HG02759 (cell line): ENCODE results near the gene DNAJC27.
A peak's percentile ranks its signal among the peaks of the same experiment; 100 is the strongest.

Source experiments
- ATAC-seq: cut with Tn5 transposase; IDR thresholded peaks from one replicate; pipeline ENCODE4 v1.9.1; 2021; ENCODE audit warnings: mild to moderate bottlenecking, moderate library complexity; ENCODE audit not compliant: unreplicated experiment

Gene DNAJC27

DNA sequence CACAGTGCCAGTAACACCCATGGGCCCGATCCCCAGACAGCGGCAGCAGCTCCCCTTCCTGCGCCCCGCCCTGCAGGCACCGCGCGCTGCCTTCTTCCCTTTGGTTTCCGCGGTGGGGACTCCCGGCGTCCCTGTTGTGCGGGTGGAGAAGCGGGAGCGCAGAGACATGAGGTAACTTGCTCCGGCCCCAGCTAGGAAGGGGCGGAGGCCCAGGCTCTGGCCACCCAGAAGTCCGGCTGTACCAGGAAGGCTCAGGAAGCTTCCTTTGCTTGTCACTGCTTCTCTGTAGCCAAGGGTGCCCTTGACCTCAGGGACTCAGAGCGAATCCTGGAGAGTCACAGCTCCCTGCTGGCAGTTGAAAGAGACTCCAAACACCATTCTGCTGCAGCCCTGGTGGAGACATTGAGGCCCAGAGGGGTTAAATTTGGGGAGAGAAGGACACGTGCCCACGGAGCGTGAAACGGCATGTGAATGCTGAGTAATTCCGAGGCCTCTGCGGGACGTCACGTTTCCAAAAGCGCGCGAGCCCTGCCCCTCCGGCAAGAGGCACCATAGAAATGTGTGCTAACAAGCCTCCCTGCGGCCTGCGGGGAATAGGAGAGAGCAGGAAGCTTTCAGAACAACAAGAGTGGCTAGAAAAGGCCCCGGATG, 45.0 kb downstream of the DNAJC27 start:
- no peak for ATAC-seq

DNA sequence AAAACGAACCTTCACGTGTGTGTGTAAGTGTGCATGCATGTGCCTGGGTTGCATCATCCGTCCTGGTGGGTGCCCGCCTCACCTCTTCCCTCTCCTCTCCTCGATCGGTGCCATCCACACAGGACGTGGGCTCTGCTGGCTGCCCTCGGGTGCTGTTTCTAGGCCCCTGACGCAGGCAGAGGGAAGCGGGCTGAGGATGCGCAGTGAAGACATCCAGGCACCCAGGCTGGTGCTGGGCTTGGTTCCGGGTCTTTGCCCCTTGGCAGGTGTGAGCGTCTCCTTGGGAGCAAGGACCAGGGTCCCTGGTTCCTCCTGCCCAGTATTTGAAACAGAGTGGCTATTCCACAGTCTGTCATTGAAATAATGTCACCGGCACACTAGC, 45.5 kb downstream of the DNAJC27 start:
- ATAC-seq, result no peak

DNA sequence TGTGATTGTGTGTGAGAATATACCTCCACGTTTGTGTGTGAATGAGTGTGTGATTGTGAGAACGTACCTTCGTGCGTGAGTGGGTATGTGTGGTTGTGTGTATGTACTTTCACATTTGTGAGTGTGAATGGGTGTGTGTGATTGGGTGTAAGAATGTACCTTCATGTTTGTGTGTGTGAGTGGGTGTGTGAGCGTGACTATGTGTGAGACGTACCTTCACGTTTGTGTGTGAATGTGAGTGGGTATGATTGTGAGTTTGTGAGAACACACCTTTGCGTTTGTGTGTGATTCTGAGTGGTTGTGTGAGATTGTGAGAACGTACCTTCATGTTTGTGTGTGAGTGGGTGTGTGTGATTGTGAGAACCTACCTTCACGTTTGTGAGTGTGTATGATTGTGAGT, 45.9 kb downstream of the DNAJC27 start:
- no peak for ATAC-seq

DNA sequence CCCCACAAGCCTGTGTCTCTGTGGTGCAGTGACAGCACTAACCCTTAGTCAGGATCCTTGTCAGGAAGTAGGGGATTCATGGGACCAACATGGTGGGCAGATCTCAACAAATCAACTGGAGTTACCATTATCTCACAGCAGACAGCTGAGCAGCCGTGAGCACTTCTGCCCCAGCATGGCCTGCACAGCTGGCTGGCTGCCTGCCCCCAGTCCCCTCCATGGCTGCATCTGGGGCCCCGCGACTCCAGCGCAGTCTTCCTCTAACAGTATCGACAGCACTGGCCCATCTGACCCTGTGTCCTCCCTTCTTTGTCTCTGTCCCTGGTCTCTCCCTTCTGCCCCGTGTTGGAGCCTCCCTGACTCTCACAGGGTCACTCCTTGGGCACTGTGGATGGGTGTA, 47.0 kb downstream of the DNAJC27 start:
- ATAC-seq, result no peak

DNA sequence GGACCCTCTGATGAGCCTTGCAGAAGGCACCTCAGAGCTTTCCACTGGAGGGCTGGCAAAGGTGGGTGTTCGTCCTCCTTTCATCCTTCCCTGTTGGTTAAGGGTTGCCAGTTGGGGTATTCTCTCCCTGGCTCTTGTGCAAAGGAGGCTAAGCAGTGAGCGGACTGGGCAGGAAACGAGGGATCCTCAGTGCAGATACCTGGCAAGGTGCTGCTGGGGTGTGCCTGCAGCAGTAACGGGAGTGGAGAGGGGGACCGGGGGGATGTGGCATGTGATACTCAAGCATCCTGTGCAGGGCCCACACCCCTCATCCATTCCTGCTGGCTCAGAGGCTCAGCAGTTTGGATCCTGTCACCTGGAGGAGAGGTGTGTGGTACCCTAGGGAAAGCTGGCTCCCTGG, 47.5 kb downstream of the DNAJC27 start:
- no peak for ATAC-seq

DNA sequence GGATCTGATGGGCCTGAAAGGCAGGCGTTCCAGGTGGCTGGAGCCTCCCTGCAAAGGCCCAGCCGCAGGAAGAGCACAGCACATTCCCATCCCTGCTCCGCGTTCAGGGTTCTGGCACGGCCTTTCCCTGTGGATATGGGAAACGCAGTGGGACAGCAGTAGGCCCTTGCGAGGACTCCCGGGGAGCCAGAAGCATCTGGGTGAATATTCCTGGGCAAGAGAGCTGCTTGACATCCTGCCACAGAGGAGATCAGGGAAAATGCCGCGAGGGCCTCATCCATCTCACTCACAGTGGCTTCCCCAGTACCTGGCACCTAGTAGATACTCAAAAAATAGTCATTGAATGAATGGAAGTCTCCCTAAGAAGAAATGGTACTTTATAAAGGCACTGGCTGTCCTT, 48.6 kb downstream of the DNAJC27 start:
- no peak for ATAC-seq

DNA sequence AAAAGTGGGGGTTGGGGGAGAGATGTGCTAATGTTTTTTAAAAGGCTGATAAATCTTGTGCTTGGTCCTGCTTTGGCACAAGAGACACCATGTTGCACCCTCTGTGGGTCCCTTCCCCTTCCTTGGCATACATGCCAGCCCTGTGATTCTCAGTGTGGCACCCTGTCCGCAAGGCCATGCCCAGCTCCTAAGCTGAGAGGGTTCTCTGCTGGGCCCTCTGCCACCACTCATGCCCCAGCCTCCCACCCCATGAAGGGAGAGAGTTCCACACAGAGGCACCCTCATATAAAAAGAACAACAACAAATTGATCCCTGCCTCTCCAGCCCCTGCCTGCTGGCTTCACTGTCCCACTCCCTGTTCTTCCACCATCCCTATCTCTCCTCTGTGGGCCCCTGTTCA, 49.2 kb downstream of the DNAJC27 start:
- ATAC-seq, result no peak

DNA sequence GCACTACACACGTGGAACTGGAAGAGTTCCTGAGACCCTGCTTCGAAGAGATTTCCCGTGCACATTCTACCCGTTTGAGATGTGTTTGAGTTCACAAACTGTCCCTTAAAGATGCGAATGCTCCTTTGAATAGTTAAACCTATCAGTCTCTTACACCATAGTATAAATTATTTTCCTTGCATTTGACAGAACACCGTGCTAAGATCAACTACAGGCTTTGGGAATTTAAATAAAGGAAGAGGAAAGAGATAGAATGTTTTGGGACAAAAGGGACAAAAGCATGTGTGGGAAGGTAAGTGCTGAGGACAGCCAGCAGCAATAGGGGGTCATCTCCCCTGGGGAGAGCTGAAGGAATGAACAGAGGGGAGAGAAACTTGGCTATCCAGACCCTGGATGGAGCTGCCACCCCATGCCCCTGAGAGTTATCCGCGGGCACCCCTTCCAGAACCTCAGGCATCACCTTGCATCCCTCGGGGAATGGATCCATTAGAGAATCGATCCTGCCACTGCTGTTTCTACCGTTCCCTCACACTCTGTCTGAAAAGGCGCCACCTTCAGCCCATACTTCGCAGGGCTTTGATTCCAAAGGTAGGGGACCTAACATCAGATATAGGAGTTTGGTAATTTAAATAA, 50.8 kb downstream of the DNAJC27 start:
- ATAC-seq, result no peak

DNA sequence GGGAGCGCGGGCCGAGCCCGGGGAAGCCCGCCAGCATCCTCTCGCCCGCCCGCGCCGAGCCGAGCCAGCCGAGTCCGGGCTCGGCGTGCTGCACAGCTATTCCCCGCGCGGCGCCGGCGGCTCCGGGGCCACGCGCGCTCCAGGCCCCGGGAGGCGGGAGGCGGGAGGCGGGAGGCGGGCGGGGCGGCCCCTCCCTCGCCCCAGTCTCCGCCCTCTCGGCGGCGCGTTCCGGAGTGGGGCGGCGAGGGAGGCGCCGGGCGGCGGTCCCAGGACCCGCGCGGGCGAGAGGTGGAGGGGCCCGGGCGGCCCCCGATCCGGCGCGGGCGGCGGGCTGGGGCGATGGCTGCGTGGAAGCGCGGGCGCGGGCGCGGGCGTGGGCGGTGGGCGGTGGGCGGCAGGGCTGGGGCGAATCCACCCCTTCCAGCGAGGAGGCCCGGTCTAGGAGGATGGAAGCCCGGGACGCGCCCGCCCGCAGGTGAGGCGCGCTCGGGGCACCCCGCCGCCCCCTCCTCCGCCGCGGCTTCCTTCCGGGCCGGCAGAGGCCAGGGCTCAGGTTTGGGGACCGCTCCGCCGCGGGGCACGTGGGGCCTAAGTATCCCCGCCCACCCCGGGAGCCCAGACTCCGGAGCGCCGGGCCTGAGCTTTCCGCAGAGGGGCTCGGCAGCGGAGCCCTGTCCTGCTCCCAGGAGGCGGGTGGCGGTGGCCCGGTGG, 51.5 kb downstream of the DNAJC27 start, which contains the start of gene ADCY3:
TSS of gene ADCY3 (minus strand) at position 140 of the 711 bp plus-strand sequence. CDS start 1,250 bp downstream, outside the sequence.
- ATAC-seq, result peak; percentile 65

DNA sequence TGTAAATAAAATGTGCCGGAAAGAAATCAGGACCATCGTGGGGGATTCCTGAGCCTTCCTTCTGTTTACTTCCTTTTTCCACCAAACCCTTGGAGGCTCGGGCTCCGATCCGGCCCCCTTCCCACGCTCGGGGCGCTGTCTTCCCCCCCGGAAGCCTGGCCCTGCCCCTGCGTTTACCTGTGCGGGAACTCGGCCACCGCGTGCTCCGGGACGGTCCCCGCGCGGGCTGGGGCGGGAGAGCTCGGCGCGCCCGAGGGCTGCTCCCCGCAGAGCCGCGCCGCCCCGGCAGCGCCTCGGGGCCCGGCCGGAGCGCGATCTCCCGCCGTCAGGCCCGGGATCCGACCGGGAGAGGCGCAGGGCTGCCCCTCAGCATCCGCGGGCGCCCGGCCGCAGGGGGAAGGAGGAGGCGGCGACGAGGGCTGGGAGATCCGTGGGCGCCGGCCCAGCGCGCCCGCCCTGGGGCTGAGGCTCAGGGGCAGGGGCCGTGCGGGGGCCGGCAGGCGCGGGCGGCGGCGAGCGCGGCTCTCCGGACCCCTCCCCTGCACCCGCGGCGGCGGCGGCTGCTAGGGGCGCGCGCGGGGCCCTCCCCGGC, 52.2 kb downstream of the DNAJC27 start:
- ATAC-seq, result peak; percentile 37

DNA sequence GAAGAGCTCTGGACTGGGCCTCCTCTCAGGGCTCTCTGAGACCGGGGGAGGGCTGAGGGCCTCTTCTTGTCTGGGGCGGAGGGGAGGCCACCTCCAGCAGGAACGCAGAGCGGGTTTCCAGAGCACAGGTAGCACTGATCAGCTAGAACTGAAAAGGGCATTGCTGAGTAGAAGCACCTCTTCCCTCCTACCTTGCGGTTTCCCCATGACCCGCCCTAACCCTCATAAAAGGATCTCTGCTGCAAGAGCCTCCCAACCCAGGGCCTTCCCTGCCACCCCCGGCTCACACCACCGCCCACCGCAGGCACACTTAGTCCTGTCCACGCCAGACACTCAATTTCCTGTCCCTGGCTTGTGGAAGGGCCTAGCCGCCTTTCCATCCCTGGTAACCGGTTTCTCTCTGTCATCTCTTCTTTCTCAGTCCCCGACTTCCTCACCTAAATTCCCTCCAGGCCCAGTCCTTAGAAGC, 52.7 kb downstream of the DNAJC27 start:
- ATAC-seq, result no peak

DNA sequence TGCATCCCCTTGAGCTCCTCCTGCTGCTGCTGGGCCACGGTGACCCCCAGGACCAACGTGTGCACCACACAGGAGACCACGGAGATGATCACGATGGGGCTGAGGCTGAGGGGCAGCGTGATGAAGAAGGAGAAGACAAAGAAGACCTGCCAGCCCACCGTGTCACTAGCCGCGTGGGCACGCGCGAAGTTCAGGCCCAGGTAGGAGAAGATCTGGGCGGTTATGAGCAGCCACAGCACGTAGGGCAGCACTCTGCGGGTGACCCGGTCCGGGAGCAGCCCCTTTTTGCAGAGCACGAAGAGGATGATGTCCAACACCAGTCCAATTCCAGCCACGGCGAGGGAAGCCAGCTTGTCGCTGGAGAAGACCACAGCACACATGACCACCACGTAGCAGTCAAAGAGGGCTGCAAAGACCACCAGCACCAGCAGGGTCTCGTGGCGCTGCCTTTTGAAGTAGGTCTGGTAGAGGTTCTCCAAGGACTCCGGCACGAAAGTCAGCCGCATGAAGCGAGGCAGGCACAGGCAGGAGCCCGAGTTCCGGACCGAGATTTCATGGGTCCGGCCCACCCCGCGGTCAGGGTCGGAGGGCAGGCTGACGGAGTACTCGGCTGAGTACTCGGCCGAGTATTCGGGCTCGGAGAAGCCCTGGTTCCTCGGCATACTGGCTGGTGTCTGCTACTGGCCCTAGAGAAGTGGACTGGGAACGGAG, 53.3 kb downstream of the DNAJC27 start:
- ATAC-seq, result no peak

DNA sequence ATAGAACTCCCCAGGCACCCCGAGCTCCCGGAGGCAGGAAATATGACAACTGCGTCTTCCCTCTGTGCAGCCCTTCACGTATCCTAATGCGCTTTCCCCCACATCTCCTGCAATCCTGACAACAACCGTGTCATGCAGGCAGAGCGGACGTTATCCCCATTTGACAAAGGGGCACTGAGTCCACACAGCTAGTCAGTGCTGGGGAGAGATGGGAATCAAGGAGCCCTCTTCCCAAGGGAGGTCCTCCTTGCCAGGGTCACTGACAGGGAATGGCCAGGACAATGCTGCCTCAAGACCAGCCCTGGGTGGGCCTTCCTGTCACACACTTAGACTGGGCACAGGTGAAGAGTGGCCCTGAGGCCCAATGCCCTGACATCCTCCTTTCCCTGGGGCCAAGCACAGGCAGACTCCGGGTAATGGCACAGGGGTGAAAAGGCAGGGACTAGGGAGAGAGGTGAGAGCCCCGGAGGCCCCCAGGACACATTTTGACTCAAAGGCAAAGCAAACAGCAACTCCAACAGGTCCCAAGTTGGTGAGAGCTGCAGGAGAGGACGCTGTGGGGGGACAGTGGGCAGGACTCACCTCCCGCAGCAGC, 53.9 kb downstream of the DNAJC27 start:
- no peak for ATAC-seq

DNA sequence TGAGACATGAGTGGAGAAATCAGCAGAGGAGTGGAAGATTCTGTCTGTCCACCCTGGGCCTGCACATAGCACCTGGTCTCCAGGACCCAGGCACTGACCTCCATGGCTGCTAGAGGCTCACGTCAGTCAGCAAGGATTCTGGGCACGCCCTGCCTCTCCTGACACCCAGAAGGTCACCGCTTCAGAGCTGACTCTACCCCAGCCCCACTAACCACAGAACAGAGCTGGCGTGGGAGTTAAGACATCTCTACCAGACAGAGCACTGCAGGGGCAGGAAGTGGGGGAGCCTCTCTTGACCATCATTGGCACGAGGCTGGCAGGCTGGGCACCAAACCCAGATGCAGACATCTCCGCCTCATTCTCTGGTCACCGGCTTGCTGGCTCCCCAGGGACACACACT, 54.7 kb downstream of the DNAJC27 start:
- ATAC-seq, result peak; percentile 39

DNA sequence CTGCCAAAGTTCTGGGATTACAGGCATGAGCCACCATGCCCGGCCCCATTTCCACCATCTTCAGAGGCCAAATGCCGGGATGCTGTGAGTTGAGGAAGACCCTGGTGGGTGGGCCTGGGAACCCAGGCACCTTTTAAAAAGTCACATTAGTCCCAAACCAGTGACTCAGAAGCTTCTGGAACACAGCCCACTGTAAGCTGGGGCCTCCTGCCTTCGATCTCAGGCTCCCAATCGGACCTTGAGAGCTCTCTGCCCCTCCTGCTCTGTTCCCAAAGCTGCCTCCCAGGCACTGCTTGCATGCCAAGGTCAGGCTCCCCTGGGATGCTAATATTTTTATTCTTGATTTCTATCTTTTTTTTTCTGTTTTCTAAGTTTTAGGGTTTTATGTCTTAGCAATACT, 56.0 kb downstream of the DNAJC27 start:
- ATAC-seq, result no peak

DNA sequence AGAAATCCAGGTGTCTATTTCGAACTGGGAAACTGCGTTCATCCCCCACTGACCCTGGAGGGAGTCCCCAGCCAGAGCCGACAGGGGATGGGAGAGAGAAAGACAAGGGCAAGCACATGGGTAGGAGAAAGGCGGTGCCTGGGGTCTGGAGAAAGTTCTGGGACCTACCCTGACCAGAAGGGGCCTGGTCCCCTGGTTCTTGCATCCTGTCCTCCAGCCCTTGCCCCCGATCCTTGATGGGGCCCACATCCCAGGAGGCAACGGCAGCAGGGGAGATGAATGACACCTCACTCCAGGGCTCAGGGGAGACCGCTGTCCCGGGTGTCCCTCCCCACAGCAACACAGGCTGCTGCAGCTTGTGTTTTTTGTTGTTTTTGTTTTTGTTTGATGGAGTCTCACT, 56.6 kb downstream of the DNAJC27 start:
- no peak for ATAC-seq

DNA sequence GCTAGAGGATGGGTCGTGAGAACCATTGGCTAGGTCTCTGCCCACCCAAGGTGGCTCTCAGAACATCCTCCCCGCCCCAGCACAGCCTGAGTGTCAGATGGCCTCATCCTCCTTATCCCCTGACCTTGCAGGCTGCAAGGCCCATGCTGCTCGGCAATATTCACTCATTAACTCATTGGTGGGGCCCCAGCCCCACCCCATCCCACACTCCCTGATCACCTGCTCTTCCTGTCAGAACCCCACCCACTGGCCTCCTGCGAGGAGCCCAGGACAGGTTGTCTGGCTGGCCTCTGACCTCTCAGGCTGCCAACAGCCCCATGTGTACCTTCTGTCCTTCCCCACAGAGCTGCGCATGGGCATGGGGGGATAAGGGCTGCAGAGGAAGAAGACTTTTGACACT, 57.0 kb downstream of the DNAJC27 start:
- ATAC-seq, result no peak

DNA sequence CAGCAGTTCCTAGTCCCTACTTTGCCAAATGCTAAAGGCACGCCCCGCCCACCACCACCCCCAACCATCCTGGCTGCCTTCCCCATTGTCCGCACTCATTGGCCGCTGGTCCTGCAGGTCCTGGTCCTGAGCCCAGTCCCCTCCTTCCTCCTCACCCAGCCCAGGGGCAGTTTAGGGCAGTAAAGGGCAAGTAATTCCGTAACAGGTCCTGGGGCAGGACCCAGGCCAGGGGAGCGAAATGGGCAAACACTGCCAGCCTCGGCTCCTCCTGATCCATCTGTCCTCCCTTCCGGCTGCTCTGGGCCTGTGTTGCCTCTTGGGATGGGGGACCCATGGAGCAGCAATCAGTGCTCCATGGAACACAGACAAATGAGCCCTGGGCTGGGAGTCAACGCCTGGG, 57.8 kb downstream of the DNAJC27 start:
- no peak for ATAC-seq

DNA sequence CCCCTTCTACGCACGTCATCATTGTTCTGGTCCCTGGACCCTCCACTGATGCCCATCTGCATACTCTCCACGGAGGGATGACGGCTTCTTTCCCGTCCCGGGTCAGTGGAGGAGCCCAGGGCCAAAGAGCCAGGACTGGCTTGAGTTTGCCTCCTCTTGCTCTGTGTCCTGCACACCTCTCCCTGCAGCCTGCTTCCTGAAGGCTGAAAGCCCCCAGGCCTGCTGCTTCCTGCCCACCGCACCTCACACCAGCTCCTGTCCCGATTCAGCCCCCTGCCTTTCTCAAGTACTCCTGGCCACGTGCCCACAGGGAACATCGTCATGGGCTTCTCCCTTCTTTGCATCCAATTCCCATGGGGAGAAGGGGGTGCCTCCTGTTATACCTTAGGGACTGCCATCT, 58.8 kb downstream of the DNAJC27 start:
- ATAC-seq, result no peak

DNA sequence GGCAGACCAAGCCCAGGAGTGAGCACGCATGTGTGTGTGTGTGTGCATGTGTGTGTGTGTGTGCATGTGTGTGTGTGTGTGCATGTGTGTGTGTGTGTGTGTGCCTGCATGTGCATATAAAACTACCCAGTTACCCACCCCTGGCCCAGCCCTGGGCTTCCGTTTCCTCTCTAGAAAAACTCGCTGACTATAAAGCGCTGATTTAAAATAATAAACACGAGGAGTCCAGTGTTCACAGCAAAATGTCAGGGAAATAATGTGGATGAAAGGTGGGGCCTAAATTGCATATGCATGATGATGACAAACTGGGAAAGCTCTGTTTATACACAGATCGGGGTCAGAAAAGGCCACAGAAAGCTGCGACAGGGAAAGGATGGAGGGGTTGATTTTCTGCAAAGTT, 59.2 kb downstream of the DNAJC27 start:
- no peak for ATAC-seq

DNA sequence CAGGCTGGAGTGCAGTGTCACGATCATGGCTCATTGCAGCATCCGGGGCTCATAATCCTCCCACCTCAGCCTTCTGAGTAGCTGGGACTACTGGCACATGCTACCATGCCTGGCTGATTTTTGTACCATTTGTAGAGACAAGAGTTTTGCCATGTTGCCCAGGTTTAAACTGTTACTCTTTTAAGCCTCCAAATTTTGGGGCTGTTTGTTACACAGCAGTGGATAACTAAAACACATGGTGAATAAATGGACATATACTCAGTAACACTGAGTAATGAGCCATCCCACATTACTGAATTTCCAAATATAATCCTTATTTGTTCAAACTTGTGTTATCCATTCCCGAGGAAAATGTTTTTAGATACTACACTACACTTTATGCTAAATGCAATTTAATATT, 61.5 kb downstream of the DNAJC27 start:
- no peak for ATAC-seq
